T-helper 1 cell (primary cell): ENCODE results near the gene PBX3.

Experiments
- DNase-seq, 5 donors: peaks; one replicate each; pipeline ENCODE4 v3.0.0-alpha.2; 2012 to 2020

PBX3 gene

DNA sequence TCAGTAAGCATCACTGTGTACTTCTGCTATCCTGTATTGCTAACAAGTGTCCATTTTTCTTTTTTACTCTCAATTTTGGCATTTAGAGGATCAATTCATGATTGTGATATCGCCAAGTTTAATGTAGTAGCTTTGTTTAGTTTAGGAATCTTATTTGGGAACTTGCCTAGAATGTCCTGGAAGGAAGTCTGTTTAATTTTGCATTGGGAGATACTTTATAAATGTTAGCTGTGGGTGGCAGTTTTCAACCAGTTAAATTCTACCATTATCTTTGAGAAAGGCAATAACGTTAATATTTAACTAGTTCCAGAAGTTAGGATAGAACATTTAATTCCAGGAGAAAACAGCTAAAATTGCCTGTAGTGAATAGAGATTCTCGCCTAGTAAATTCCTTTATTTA lies 78.6 kb downstream of the PBX3 start:
- no peak for DNase-seq

DNA sequence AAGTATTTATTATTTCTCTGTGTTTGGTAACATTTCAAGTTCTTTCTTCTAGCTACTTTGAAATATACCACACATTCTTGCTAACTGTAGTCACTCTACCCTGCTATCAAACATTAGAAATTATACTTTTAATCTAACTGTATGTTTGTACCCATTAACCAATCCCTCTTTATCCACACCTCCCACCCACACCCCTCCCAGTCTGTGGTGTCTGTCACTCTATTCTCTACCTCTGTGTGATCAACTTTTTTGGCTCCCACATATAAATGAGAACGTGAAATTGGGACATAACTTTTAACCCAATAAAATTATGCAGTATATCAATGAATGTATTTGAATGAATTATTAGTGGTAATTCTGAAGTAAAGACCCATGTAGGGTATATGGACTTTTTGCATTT lies 79.7 kb downstream of the PBX3 start:
- DNase-seq: no peak

DNA sequence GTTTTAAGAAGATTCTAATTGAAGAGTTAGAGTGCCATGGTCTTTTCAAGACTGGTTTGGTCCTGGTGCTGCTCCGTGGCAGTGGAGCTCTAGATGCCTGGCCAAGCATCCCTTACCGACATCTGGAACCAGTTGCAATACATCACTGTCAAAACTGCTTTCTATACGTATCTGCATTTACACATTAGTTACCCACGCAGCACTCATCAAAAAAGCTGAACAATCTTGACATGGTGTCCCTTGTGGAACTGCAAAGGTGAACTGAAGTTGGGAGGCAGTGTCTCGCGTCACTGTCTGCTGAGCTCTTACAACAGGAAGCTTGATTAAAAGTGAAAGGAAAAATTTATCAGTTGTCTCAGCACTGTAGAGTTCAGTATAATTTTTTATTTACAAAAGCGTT lies 82.6 kb downstream of the PBX3 start:
- DNase-seq: peak; percentile 15 to 54 (median 40)

DNA sequence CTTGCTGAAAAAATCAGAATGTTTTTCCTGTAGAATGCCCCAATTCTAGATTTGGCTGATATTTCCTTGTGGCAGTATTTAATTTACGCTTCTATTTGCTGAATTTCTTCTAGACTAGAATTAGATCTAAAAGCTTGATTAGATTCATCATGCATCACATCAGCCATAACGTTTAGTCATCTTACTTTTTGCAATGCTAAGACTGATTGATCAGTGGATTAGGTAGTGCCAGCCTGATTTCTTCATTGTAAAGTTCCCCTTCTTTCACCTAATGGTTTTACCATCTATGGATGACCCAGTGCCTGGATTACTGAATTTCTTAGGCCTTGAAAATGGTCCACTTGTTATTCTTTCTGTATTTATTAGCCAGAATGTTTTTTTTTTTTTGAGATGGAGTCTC lies 83.9 kb downstream of the PBX3 start:
- no peak for DNase-seq

DNA sequence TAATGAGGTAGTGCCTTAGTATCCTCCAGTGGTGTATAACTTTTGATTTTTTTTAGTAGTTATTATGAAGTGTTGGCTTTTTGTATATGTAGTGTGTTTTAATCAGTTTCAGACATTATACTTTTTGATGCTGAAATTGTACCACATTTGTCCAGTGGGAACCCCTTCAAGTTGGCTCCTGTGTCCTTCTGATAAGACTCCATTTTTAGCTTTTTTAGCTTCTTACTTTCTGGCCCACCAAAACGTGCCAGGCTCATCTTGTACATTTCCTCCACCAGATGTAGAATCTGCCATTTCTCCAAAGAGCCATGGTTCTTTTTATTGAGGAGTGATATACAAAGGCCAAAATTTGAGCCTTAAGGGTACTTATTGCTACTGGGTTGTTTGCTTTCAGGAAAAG lies 84.4 kb downstream of the PBX3 start:
- DNase-seq: no peak

DNA sequence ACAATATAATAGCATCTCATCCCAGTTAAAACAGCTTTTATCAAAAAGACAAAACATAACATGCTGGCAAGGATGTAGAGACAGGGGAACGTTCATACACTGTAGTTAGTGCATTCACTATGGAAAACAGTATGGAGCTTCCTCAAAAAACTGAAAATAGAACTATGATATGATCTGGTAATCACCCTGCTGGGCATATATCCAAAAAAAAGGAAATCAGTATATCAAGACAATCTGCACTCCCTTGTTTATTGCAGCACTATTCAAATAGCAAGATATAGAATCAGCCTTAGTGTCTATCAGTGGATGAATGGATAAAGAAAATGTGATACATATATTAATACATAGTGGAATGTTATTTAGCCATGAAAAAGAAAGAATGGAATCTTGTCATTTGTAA lies 88.5 kb downstream of the PBX3 start:
- no peak for DNase-seq

DNA sequence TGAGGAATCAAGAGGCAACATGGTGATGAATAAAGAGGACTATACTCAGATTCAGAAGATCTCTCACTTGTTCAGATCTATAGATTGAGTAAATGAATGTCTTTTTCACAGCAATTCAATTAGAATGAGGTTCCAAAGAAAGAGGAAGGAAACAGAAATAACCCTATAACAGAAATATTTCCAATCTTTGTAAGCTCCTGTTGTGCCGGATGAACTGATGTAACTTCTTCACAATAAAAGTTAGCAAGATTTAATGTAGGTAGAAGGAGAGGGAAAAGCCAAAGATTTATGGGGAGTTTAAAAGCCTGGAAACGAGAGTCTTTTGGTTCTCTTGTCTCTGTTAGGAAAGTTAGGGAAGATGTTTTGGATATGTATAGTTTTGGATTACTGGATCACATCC lies 92.1 kb downstream of the PBX3 start:
- no peak for DNase-seq

DNA sequence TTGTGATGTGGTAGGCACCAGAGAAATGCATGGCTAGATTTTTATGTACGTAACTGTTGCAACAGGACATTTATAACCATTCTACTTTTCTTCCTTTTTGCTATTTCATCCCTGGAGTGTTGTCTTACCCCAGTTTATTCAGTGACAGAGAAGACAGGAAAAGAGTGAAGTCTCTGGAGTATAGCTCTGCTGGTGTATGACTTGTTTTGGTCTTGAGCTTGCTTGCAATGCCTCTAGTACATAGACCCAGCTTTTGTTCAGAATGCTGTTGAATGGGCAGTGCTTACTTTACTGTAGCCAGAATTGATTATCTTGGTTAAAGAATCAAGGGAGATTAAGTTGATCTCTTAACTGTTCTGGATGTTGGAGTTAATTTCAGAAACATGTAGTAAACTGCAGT lies 94.3 kb downstream of the PBX3 start:
- DNase-seq: no peak

DNA sequence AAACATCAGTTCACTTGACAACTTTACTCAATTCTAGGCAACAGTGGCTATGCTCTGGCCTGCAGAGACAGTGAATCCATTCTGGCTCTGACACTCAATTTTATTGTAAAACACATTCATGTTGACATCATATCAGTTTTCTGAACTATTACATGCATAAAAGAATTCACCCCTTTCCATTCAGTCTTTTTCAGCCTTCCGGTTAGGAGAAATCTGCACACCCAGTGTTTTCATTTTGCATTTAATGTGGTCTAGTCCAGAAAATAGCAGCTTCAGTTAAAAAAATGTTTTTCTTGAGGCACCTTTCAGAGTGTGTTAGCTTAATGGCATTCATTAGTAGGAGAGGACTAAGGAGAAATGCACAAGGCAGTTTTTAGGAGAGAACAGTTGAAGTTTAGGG lies 95.1 kb downstream of the PBX3 start:
- DNase-seq: no peak

DNA sequence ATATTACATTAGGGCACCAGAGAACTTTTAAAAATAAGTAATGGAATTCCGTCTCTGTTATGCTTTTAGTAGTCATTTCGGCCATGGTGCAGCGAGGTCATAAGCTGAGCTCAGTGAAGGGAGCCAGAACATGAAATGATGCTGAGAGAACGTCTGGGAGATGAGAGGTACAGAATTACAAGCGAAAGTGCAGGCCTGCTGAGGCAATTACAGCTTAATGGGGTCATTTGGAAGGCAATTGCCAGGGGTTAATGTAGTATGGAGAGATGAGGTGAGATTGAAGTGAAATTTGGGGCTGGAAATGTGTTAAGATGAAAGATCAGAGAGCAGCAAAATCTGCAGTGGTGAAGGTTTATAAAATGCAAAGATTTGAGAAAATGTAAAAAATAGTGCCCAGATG lies 96.5 kb downstream of the PBX3 start:
- no peak for DNase-seq

DNA sequence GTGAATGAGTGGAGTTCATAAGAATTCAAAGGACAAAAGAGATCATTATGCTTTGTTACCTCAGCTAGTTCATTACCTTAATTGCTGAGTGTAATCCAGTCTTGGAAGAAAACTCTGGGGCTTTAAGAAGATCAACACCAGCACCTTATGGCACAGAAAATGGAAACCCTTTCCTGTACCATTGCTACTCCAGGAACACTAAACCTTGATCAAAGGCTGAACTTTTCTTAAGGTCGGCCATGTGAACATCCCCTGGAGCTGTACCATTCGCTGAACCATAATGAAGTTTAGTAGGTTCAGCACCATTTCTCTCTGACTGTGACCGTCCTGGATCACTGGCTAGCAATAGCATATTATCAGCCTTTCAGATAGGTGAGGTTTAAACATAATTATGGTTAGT lies 97.4 kb downstream of the PBX3 start:
- no peak for DNase-seq

DNA sequence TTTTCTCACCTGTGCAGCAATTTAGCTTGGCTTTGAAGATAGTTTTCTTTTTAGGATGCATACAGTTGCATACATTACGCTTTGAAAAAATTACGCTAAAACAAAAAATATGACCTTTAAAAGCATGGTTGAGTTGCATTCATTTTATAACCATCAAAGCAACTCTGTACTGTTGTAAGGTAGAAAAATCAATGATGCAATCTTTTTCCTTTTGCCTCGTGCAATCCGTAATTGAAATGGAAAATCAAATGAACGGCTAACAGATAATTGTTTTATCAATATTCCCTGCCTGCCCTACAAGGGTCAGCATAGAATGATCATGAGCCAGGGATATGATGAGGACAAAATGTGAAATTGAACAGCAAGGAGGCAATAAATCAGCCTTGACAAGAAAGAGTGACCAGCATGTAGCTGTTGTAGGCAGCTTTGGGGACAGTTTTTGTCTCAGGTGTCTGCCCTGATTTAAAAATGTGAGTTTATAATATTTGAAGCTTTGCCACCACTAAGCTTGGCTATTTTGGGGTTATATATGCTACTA lies 98.2 kb downstream of the PBX3 start:
- DNase-seq: no peak

DNA sequence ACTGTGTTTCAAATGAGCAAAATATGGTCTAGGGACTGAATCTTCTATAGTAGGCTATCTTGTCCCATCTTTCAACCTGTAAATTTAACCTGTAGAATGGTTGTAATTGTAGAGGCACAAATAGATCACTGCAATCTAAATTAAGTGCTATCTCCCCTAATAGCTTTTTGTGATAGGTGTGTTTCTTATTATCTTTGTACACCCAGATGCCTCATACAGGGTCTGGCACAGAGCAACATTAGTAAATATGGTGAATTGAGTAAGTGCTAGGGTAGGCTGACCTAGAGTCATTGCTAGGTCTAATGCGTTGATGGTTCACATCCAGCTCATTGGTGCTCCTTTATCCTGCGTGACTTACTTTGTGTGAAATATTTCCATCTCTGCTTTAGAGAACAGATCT lies 100.6 kb downstream of the PBX3 start:
- DNase-seq: no peak

DNA sequence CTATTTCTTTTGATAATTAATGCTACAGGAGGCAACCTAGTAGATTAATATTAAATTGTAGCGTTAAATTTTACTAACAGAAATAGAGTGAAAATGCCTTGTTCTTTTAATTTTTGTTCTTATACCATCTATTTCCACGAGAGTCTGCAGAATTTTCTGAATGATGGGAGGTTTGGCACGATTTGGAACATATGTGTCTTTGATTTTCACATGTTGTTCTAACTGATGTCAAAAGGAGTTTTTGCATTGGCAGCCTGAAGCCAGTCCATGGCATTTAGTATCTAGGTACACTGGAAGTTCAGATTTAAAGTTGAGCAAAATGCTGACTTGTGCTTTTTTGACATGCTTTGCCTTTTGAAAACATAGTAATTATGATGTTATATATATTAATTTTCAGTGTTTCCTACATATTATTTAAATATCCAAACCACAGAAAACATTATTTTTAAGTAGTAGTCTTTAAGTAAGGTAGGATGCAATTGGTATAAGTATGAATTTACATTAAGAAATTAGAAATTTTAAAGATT lies 103.0 kb downstream of the PBX3 start:
- DNase-seq: no peak

DNA sequence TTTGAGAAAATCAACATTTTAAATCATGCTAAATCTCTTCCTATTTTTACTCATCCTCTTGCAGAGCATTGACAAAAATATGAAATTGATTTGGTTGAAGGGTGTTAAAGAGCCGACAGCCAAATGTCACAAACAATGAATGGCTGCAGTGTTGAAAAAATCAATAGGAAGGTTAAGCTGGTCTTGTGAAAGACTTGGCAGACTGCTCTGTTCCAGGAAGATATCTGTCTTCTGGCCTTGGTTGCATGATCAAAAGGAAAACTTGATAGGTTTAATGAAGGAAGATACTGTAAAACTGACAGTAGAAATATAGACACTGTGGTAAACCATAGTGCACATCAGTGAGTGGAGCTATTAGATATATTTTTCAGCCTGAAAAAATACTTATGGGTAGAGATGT lies 103.6 kb downstream of the PBX3 start:
- no peak for DNase-seq

DNA sequence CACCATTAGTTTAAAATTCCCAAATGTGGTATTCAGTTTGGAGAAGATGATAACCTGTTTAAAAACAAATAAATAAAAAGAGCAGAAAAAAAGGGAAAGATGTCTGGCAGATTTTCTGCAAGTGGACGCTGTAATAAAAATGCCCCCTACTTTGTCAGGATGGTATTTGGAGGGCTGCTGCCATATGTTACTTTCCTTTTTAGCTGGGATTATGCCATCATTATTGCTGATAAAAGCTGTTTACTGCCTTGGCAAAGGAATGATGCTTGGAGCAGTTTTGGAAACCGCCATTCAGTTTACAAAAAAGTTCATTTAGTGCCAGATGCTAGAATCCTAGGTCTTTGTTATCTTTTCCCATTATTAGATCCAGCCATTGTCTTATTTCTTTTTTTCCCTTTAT lies 104.8 kb downstream of the PBX3 start:
- no peak for DNase-seq

DNA sequence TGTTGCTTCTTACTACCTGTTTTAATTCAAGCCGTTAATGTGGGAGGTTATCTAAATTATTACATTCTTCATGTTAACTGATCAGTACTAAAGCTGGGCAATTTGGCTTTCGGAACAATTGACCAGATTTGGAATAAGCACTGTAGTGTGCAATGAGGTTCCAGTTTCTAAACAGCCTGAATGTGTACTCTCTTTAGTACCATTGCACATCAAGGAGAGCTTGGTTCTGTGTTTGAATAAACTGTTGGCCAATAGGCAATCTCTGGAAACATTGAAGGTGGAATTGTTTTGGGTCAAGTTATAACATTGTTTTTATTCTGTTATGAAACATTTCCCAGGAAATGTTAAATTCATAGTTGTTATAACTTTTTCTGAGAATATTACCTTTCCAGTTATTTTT lies 105.2 kb downstream of the PBX3 start:
- DNase-seq: no peak

DNA sequence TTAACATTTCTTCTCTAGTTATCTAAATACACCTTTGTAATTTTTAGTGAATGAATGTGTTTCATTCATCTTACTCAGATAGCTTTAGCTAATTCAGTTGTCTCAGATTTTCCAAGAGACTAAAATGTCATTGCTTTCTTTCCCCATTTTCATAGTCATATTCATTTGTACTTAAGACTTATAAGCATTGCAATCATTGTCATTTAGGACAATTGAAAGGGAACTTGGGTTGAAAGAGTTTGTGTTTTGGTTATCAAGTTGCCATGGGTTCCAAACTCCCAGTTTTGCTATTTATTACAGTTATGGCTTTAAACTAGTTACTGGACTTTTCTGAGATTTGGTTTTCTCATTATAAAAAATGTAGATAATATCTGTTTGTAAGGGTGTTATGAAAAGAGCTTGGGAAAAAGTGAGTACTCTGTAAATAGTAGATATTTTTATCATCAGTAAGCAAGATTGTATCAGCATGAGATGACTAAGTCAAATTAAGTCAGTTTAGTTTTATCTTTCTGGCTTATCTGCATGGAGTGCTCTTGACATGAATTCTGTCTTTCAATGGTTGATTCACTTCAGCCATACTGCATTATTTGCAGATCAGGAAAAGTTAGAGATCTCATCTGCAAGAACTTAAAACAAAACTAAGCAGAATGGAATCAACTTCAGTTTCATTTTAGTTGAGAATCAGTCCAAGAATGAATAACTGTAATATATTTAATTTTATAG lies 107.5 kb downstream of the PBX3 start:
- no peak for DNase-seq

DNA sequence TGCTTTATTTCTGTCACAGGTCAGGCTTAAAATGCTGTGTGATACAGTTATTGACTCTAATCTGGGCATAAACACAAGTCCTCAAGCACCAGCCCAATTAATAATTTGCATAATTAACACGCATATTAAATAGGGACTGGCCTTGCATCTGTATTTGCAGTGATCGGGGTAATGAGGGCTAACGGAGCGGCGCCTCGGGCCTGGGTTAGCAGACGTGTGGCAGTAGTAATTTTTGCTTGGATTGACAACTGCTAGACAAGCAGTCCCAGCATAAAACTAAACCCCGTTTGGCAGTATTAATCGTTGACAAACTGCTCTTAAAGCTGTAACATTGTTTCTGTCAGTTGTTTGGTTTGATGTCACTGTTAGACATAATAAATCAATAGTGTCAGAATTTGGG lies 109.2 kb downstream of the PBX3 start:
- DNase-seq: no peak

DNA sequence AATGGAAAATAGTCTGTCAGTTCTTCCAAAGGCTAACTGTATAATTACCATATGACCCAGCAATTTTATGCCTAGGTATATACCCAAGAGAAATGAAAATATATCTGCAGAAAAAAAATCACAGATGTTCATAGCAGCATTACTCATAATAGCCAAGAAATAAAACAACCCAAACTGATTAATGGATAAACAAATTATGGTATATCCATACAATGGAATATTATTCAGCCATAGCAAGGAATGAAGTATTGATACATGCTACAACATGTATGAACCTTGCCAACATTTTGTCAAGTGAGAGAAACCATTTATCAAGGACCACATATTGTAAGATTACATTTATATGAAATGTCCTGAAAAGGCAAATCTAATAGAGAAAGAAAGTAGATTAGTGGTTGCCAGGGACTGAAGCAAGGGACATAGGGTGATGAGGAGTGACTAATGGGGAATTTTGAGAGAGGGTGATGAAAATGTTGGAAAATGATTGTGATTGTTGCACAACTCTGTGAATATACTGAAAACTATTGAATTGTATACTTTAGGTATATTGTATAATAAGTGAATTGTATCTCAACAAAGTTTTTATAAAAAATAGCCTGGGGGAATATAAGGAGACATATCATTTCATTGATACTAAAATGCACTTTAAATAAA lies 114.4 kb downstream of the PBX3 start:
- DNase-seq: no peak

DNA sequence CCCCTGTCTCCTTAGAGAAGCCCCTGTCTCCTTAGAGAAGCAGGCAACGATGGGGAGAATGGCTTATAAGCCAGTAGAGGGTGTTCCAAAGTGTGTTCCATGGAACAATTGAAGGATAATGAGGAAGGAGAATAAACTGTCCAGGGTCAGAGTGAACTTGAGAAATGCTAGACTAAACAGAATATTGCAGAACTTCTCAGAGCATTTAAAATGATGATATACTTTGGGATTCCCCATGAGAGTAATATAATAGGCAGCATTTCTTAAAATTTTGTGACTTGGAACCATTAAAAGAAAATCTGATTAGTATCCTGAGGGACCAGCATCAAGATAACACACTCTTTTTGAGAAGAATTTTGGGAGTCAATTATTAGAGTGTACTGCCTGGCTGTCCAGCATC lies 116.8 kb downstream of the PBX3 start:
- DNase-seq: no peak

DNA sequence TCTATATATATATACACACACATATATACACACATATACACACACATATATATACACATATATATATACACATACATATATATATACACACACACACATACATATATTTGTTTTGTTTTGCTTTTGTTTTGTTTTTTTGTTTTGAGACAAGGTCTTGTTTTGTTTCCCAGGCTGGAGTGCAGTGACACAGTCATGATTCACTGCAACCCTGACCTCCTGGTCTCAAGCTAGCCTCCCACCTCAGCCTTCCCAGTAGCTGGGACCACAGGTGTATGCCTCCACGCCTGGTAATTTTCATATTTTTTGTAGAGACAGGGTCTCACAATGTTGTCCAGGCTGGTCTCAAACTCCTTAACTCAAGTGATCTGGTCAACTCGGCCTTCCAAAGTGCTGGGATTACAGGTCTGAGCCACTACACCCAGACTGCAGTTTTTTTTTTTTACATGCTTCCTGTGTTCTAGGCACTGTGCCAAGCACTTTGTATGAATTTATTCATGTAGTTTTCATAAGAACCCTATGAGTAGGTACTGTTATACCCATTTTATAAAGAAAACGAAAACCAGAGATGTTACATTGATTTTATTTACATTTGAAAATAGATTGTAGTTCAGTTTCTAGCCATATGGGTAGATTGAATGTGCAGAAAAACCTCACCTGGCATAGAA lies 120.7 kb downstream of the PBX3 start:
- DNase-seq: no peak

DNA sequence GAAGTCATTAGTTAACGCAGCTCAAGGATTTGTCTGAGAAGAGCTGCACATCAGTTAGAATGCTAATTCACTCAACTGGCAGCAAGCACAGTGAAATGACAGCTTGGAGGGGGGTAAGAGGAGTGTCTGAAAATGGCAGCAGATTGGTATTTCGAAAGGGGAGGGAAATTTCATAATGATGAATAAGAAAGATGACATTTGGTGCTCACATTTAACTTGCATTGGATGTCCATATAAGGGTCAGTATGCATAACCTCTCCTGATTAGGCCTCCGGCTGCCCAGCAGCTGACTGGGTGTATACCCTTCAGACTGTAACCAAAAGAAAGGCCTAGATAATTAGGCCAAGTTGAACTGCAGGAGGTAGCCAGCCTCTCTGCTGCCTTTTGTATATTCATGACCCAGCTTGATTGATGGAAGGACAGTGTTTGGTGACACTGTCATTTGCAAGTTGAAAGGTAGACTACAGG lies 131.0 kb downstream of the PBX3 start:
- no peak for DNase-seq

DNA sequence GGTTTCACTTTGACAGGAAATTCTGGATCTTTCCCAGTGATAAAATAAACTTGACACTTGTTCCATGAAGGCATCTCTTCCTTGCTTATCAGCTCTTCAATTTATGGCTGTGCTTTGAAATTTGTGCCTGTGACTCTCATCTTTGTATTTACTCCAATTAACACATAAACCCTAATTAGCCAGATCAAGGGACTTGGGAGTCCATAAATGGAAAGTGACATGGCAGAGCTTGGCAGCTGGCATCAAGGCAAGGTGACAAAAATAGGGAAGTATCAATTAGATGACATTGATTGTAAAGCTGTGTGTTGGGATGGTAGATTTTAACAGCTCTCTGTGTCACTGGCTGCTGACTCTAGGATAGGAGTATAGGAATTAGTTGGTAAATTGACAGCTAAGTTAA lies 133.9 kb downstream of the PBX3 start:
- DNase-seq: no peak
